Endothelial cell (in vitro differentiated cells): Measurements from ENCODE around the gene ENAH. TPM values are rescaled to one million over a fixed set of nuclear protein-coding genes. Genes with fewer than 3 reads are reported as not detected.
"Not testable (repeated sequence)": the region's sequence is repeated elsewhere in the genome, so short reads cannot be mapped to it uniquely, and the experiment has no call there.

Source experiments
- DNase-seq: peaks from one replicate; pipeline ENCODE4 v3.0.0; 2021; ENCODE audit warnings: low spot score
- H3K27ac Mint-ChIP-seq: one replicate; pipeline ENCODE4 v1.8.0; 2021; ENCODE audit warnings: mixed read lengths, inconsistent platforms; ENCODE audit not compliant: unreplicated experiment
- H3K27me3 Mint-ChIP-seq: one replicate; pipeline ENCODE4 v1.8.0; 2021; ENCODE audit warnings: mild to moderate bottlenecking, moderate library complexity, mixed read lengths, inconsistent platforms; ENCODE audit not compliant: unreplicated experiment
- H3K36me3 Mint-ChIP-seq: one replicate; pipeline ENCODE4 v1.8.0; 2021; ENCODE audit warnings: mild to moderate bottlenecking, low read depth, mixed read lengths, inconsistent platforms; ENCODE audit not compliant: unreplicated experiment
- H3K4me1 Mint-ChIP-seq: one replicate; pipeline ENCODE4 v1.8.0; 2021; ENCODE audit warnings: mild to moderate bottlenecking, mixed read lengths, inconsistent platforms; ENCODE audit not compliant: unreplicated experiment
- H3K4me3 Mint-ChIP-seq: one replicate; pipeline ENCODE4 v1.8.0; 2021; ENCODE audit warnings: mild to moderate bottlenecking, mixed read lengths, inconsistent platforms; ENCODE audit not compliant: unreplicated experiment
- H3K9me3 Mint-ChIP-seq: one replicate; pipeline ENCODE4 v1.8.0; 2021; ENCODE audit warnings: mixed read lengths, inconsistent platforms; ENCODE audit not compliant: unreplicated experiment
- CTCF ChIP-seq: fragments of 200-600 bp; sonication (generic); IDR thresholded peaks from one replicate; pipeline ENCODE4 v1.5.0; 2021; ENCODE audit warnings: antibody characterized with exemption; ENCODE audit not compliant: unreplicated experiment
- total RNA-seq: library from RNA; stranded (reverse); fragmentation: NEBNext Ultra II Directional; extraction: Animal tissue kit (Norgen Biotek cat#: 25700); gene quantifications from one replicate; pipeline ENCODE4 v1.2.1, GENCODE V29; 2021; ENCODE audit not compliant: unreplicated experiment

The ENAH gene
- total RNA-seq, 1 donor from 2014 or later: 82.9 TPM

DNA sequence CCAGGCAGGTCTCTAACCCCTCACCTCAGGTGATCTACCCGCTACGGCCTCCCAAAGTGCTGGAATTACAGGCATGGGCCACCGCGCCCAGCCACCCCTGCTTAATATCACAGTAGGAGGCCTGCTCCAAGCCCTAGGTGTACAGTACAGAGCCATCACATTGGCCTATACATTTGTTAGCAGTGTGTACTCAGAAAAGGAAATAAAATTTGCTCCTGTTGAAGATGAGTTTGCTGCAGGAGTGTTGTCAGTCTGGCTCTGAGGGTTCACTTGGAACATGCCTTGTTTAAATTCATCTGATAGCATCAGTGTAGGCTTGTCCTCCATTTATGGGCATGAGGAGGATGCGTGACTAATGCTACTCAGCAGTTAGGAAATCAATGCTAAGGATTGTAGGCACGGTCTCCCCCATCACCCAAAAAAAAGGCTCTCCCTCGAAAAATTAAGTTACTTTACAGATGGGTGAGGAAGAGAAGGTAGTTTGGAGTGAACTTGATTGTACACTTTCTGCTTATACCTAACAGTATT is 4.6 kb upstream of the ENAH start:
- H3K9me3 Mint-ChIP-seq: no peaks in the 10 kb centered on the region
- no peak overlapping the region for H3K4me3 Mint-ChIP-seq
- H3K27me3 Mint-ChIP-seq: peaks cover 7% of the 10 kb centered on the region
- peaks cover 8% of the 10 kb centered on the region for H3K4me1 Mint-ChIP-seq
- no peak for TF ChIP-seq CTCF
- no peak for DNase-seq
- H3K27ac Mint-ChIP-seq: no peak overlapping the region
- H3K36me3 Mint-ChIP-seq: no peaks in the 10 kb centered on the region

DNA sequence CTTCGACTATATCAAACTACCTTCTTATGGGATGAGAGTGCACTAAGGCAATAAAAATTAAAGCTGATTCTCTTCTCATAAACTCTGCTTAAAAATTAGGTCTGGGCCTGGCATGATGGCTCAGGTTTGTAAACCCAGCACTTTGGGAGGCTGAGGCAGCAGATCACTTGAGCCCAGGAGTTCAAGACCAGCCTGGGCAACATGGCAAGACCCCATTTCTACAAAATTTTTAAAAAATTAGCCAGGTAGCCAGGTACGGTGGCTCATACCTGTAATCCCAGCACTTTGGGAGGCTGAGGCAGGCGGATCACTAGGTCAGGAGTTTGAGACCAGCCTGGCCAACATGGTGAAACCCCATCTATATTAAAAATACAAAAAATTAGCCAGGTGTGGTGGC is 3.3 kb upstream of the ENAH start:
- not testable (repeated sequence) for H3K4me3 Mint-ChIP-seq, H3K36me3 Mint-ChIP-seq, H3K27ac Mint-ChIP-seq, H3K27me3 Mint-ChIP-seq, H3K9me3 Mint-ChIP-seq, DNase-seq
- H3K4me1 Mint-ChIP-seq: peaks cover 13% of the 10 kb centered on the region

- Mint-ChIP-seq H3K9me3 (no peaks in the 10 kb centered on the region), H3K4me1 (peaks cover 12% of the 10 kb centered on the region), H3K36me3 (peaks cover 7% of the 10 kb centered on the region), H3K27ac (no peak overlapping the region), H3K27me3 (peaks cover 10% of the 10 kb centered on the region), H3K4me3 (no peak overlapping the region)
- TF ChIP-seq CTCF: peak; percentile 26
- no peak for DNase-seq
Measured at GRCh38 chr1:225655509-225656258, 2.8 kb upstream of the ENAH start.

DNA sequence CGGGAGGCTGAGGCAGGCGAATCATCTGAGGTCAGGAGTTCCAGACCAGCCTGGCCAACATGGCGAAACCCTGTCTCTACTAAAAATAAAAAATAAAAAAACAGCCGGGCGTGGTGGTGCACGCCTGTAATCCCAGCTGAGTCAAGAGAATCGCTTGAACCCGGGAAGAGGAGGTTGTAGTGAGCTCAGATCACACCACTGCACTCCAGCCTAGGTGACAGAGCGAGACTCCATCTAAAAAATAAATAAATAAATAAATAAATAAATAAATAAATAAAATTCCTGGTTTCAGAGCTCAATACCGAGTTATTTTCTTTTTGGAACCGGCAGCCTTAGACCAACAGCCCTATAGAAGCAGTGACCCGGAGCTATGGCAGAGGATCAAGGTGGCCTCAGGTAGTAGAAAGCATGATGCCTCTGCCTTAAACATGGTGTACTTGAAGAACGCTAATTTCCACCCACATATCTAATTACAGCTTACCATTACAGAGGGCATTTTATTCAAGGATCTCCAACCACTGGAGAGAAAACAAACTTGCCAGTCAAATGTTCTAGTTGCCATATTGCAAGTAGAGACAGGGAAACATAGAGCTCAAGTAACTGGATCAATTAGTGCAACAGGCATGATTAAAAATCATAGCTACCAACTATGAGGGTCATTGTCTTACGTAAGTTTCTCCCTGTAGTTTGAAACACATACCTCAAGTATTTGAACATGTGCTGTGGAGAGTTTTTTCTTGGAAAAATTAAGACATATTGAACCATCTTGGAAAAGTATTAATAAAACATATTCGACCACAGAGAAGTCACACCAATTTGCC is 2.0 kb upstream of the ENAH start:
- peaks cover 10% of the 10 kb centered on the region for H3K27me3 Mint-ChIP-seq
- TF ChIP-seq CTCF: no peak
- peak overlapping the region; percentile 22 for H3K27ac Mint-ChIP-seq
- no peak for DNase-seq
- H3K4me1 Mint-ChIP-seq: peaks cover 9% of the 10 kb centered on the region
- H3K4me3 Mint-ChIP-seq: peak overlapping the region; percentile 94
- H3K36me3 Mint-ChIP-seq: peaks cover 7% of the 10 kb centered on the region
- no peaks in the 10 kb centered on the region for H3K9me3 Mint-ChIP-seq

DNA sequence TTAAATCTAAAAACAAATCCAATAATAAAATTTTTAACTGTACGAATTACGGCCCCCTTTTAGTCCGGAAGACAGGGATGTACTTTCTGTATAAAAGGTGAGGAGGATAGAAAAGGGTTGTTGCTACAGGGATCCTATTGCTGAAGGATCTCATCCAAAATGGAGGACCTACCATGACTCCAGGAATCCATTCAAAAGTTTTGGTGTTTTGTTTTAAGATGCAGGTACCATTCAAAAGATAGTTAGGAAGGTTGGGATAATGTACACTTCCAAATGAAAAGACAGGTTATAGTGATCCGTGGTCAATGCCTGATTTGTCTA is 1.3 kb upstream of the ENAH start:
- H3K27me3 Mint-ChIP-seq: peaks cover 10% of the 10 kb centered on the region

More for the DNA sequence above, 1.3 kb upstream of the ENAH start:
- Mint-ChIP-seq H3K9me3 (no peaks in the 10 kb centered on the region), H3K4me3 (peak overlapping the region; percentile 94), H3K4me1 (peaks cover 9% of the 10 kb centered on the region), H3K27ac (no peak overlapping the region), H3K36me3 (peaks cover 7% of the 10 kb centered on the region)
- TF ChIP-seq CTCF: no peak
- no peak for DNase-seq
